Activated CD4-positive, alpha-beta memory T cell treated with anti-CD3 and anti-CD28 coated beads, Interleukin-2, amount 10 ng/mL, durations not matched to agents 7 days and 5 days (primary cell): ENCODE data around the gene NHSL1. TPM values are rescaled to one million over a fixed set of nuclear protein-coding genes. Genes with fewer than 3 reads are reported as not detected.

Source experiments
- CTCF ChIA-PET: fragments of 350-600 bp; sonication (Branson Sonifier 250); formaldehyde crosslinking; loops from one replicate; lab custom pipeline; 2021; ENCODE audit warnings: antibody characterized with exemption, inconsistent platforms; lab: Charles Lee
- POLR2A ChIA-PET: fragments of 350-600 bp; sonication (Branson Sonifier 250); formaldehyde crosslinking; loops from one replicate; lab custom pipeline; 2021; ENCODE audit warnings: antibody characterized with exemption; lab: Charles Lee
- DNase-seq: peaks from one replicate; pipeline ENCODE4 v3.0.0-alpha.2; 2020
- H3K27ac Mint-ChIP-seq: one replicate; pipeline ENCODE4 v1.8.0; 2021; ENCODE audit warnings: mild to moderate bottlenecking, mixed read lengths
- H3K27me3 Mint-ChIP-seq: one replicate; pipeline ENCODE4 v1.8.0; 2021; ENCODE audit warnings: mixed read lengths
- H3K36me3 Mint-ChIP-seq: one replicate; pipeline ENCODE4 v1.8.0; 2021; ENCODE audit warnings: low read depth, mixed read lengths
- H3K4me1 Mint-ChIP-seq: one replicate; pipeline ENCODE4 v1.8.0; 2021; ENCODE audit warnings: mixed read lengths
- H3K4me3 Mint-ChIP-seq: one replicate; pipeline ENCODE4 v1.8.0; 2021; ENCODE audit warnings: mild to moderate bottlenecking, mixed read lengths
- H3K9me3 Mint-ChIP-seq: one replicate; pipeline ENCODE4 v1.8.0; 2021; ENCODE audit warnings: mixed read lengths
- total RNA-seq, 2 experiments: library from RNA; stranded (reverse); gene quantifications; one replicate each; pipeline ENCODE4 v1.2.3, GENCODE V29; 2021

NHSL1 gene
- total RNA-seq, 2 experiments from 2014 or later: 1.0 to 1.4 TPM

DNA sequence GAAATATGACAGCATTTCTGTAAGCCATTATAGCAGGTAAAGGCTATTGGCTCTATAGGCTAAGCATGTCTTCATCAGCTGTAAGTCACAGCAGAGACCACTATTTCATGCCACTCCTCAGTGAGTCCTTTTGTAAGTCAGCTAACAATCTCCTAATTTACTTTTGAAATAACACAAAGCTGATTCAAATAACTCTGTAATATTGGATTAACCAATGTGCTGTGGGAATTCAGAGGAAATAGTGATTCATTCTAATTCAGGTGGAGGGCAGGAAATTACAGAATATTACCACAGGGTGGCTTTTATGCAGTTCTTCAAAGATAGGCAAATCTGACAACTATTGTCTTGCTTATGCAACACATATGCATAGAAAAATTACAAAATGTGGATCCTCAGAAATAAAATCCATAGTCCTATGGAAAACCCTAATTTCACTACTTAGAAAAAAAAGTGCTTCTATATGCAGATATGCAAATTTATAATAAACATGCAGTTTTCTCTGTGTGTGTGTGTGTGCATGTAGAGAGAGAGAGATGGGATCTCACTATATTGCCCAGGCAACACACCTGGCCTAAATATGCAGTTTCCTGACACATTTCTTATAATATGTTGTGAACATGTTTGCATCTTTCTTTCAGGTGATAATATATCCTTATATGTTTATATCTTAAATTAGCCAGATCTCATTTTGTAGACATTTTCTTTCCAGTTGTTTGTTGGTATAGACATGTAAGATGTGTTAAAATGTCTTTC, 126.4 kb downstream of the NHSL1 start:
- ChIA-PET POLR2A (no interaction called here), CTCF (interaction anchor here (1.4 kb wide), 1 partner anchor 136 kb away, joined by 3 read pairs; no protein-coding TSS in a partner anchor)
- DNase-seq: no peak
- Mint-ChIP-seq H3K27me3 (peaks cover 15% of the 10 kb centered on the region), H3K27ac (no peak overlapping the region), H3K4me1 (peaks cover 8% of the 10 kb centered on the region), H3K4me3 (no peak overlapping the region), H3K9me3 (no peaks in the 10 kb centered on the region), H3K36me3 (no peaks in the 10 kb centered on the region)

Other genes starting within 250 kb of the NHSL1 start
- gene SMIM28, start 121.6 kb downstream of the NHSL1 start, total RNA-seq: not detected
- 10 to 100 TPM; 69.5 to 70.3 TPM for gene HEBP2, start 95.3 kb downstream of the NHSL1 start, total RNA-seq